Fibroblast of skin of right biceps (primary cell): ENCODE data around the gene PAEP.

ENCODE experiments used
- DNase-seq: peaks from one replicate; pipeline ENCODE4 v3.0.0-alpha.2; 2013

PAEP gene

DNA sequence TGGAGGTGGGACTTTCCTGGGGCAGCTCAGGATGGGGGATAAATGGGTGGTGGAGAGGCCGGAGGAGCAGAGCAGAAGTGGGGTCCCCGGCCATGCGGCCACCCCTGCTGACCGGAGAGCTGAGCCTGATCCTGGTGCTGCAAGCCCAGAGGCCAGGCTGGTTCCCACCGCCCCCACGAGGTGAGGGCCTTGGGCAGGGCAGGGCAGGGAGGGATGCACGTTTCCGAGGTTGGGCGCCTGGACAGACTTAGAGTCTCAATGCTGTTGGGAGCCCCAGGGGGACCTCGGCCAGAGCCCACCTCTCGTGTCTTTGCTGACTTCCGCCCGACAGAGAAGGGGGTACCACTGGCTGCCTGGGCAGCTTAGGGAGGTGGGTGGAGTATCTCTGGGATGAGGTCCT lies 10.1 kb upstream of the PAEP start:
- DNase-seq: no peak

DNA sequence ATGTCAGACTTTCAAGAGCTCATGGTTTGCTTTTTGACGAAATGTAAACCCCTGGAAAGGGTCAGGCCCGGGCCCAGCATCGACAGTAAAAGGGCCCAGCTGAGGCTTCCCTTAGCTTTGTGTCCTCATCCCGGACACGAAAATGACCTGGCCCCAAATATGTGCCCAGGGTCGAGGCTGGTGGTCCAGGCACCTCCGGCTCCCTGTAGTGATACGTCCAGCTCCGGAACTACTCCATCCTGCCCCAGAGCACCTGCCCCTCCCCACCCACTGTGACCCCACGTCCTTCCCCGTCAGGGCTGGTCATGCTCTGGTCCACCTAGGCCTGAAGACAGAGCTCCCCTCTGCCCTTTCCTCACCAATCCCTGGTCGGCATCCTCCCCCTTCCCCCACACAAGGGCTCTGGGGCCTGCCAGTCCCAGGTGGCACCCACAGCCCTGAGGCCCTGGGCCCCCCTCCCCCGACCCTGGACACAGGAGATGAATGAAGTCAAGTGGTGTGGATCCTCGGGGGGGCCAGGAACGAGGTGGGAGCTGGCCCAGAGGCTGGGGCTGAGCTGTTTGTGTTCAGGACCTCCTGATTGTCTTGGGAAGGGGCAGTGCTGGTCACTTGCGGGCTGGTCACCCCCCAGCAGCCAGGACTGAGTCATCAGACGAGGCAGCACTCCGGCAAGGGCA lies 9.4 kb upstream of the PAEP start:
- DNase-seq: no peak

GRCh38 chr9:135552698-135553171 lies 8.8 kb upstream of the PAEP start:
- no peak for DNase-seq

GRCh38 chr9:135554718-135555117 lies 6.8 kb upstream of the PAEP start:
- DNase-seq: no peak

DNA sequence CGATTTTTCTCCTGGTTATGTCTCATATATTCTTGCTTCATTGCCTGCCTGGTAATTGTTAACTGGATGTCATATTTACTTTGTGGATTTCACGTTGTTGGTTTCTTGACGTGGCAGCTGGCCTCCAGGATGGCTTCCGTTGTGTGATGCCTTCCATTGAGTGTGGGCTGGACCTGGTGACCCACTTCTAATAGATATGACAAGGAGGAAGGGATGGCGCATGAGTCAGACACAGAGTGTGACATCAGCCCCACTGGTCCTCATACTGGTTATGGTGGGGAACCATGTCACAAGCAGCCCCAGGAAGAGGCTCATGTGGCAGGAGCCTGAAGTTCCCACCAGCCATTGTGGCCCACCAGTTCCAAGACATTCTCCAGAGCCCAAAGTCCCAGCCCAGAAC lies 6.4 kb upstream of the PAEP start:
- no peak for DNase-seq

GRCh38 chr9:135555910-135556309 lies 5.6 kb upstream of the PAEP start:
- DNase-seq: no peak

DNA sequence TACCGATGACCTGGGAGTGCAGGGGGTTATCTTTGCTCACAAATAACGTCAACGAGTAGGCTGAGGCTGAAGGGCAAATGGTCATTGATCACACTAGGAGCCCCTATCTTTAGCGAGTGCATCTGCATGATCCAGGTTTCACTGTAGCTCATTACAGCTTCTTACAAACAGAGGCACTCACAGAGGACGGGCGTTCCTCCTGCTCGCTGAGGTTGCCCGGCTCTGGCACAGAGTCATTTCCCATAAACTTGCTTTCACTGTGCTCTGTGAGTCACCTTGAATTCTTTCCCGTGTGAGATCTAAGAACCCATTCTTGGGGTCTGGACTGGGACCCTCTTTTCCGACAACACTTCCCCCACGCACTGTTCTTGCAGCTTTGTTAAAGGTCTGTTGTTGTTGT lies 1.9 kb upstream of the PAEP start:
- no peak for DNase-seq

DNA sequence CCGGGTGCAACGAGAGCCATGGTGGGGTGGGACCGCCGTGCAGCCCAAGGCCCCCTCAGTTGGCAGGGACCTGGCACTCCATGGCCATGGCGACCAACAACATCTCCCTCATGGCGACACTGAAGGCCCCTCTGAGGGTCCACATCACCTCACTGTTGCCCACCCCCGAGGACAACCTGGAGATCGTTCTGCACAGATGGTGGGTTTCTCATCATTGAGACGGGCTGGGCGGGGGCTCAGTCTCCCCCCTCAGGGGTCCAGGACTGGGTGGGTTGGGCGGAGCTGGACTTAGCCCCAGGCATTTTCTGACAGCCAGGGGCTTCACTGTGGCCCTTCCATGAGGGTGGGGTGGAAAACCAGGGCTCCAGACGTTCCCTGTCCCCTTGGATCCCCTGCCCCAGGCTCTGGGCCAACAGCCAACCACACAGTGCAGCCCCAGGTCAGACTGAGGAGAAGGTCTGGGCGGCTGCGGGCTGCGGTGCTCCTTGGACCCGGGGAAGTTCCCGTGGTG lies 734 bp downstream of the PAEP start:
- DNase-seq: no peak

- DNase-seq: no peak
Measured at GRCh38 chr9:135563039-135563476, 1.5 kb downstream of the PAEP start.

DNA sequence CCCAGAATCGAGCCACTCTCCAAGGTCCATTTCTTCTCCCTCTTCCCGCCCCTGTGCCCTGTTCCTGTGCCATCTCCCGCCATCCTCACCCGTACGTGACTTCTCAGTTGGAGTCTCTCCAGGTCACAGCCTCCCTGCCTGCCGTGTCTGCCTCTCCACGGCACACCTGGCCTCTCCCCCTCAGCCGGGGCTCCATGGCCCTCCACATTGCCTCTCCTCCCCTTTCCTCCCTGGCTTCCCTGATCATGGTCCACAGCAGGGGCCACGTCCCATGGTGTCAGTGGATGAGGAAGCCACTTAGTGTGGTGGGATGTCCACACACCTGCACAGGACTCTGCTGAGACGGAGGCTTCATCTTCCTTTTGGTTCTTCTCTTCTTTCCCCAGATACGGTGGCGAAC lies 2.3 kb downstream of the PAEP start:
- no peak for DNase-seq

DNA sequence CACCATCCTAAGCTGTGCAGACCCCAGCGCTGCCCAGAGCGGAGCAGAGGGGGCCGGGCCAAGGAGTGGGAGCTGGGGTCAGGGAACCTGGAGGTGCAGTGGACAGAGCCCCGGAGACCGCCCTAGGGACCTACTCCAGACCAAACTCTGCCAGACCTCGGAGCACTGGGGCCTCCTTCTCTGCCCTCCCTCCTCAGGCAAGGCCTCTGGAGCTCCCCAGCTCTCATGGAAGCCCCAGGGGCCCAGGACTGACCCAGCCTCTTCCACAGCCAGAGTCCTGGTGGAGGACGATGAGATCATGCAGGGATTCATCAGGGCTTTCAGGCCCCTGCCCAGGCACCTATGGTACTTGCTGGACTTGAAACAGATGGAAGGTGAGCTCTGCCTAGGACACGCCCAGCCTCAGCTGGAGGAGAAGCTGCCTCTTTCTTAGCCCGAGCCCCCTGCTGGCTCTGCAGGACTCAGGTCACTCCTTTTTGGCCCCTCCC lies 3.6 kb downstream of the PAEP start:
- DNase-seq: no peak

GRCh38 chr9:135565636-135566035 lies 4.1 kb downstream of the PAEP start:
- no peak for DNase-seq

DNA sequence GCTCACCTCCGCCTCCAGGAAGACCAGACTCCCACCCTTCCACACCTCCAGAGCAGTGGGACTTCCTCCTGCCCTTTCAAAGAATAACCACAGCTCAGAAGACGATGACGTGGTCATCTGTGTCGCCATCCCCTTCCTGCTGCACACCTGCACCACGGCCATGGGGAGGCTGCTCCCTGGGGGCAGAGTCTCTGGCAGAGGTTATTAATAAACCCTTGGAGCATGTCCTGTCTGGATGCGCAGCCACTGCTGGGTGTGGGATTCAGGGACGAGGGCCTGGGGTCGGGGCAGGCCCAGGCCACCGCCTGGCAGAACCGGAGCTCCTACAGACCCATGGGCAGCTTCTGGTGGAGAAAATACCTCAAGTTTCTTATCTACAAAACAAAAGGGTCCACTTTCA lies 5.0 kb downstream of the PAEP start:
- DNase-seq: no peak

DNA sequence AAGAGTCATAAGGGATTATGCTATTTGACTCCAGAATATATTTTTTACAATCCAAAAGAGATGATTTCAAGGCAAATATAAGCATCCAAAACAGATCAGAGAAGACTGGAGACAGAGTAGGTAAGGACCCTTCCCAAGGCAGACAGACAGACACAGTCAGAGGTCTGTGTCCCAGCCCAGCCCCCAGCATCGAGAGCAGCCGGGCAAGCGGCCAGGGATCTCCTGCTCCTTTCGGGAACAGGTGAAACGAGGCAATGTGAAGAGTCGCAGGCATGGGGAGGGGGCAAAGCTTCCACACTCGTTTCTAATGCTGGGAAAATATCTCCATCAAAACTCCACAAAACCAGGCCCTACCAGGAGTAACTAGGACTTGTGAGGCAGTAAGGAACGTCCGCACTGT lies 5.8 kb downstream of the PAEP start:
- no peak for DNase-seq

DNA sequence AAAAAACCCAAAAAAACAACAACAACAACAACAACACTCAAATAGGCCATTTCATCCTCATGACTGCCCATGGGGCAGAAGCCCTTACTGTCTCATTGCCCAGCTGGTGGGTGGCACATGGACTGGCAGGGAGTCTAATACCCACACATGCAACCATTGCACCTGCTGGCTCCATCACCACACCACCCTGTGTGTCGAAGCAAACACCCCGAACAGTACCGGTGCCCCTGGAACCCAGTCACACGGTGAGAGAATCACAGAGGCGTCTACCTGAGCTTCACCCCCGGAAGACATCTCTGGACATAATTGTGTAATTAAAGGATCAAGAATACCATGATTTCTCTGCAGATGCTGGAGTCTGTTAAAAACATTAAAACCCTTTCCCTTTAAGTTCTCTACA lies 6.5 kb downstream of the PAEP start:
- no peak for DNase-seq

GRCh38 chr9:135570456-135570855 lies 8.9 kb downstream of the PAEP start:
- no peak for DNase-seq

DNA sequence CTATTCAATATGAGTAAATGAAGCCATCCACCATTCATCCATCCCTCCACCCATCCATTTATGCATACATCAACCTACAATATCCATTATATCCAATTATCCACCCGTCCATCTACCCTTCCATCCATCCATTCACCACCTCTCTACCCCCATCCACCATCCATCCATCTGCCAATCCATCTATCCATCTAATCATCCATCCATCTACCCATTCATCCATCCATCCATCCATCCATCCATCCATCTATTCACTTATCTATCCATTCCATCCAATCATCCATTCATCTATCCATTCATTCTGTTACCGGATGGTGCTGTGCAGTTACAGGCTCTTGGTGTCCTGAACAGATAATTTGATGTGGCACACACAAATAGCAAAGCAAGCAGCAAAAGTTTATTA lies 10.7 kb downstream of the PAEP start:
- DNase-seq: no peak

- no peak for DNase-seq
Measured at GRCh38 chr9:135573124-135573523, 11.6 kb downstream of the PAEP start.

GRCh38 chr9:135574331-135574730 lies 12.8 kb downstream of the PAEP start:
- DNase-seq: no peak

DNA sequence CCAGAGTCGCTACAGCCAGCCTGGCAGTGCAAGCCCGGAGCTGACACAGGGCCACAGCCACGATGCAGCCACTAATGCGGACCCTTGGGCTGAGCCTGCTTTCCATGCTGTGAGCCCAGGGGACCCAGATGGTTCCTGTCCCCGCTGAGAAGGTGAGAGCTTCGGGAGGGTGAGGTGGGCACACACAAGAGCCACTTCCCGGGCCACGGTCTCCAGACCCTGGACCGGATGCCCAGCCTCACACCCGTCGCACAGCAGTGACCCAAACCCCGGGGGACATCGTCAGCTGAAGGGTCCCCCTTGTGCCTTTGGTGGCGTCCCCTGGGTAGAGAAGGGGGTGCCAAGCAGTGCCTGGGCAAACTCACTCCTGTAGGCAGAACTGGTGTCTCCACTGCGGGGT lies 13.4 kb downstream of the PAEP start:
- no peak for DNase-seq

GRCh38 chr9:135575995-135576631 lies 14.6 kb downstream of the PAEP start:
- DNase-seq: no peak

GRCh38 chr9:135577256-135577655 lies 15.7 kb downstream of the PAEP start:
- DNase-seq: no peak

- DNase-seq: no peak
Measured at GRCh38 chr9:135579356-135579755, 17.8 kb downstream of the PAEP start.

DNA sequence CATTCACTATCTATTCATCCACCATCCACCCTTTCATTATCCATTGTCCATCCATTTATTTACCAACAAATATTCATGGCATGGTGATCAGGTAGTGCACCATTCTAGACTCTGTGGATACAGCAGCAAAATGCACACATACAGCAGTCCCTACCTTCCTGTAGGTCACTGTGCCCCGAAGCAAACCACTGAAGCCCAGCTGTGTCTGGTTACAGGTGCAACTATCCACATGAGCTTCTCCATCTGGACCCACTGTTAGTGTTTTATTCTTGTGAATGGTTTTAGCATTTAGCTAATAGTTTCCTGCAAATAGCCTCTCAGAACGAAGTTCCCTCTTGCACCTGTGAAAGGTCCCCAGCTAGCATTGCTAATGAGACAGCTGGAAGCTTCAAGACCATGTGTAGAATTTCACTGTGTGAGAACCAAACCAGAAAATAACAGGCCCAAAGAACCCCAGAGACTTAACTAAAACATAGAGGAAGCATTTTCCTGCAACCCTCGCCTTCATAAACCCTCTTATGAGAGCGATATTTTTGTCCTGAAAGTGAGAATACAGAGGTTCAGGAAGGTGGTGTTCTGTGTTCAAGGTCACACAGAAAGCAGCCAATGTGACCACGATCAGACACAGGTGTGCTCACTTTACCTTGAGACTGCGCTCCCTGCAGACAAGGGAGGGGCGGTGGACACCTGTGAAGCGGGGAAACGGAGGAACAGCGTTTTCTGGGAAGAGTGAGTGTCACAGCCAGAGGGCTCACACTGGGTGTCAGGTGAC lies 18.5 kb downstream of the PAEP start:
- no peak for DNase-seq
